Activated CD8-positive, alpha-beta T cell treated with anti-CD3 and anti-CD28 coated beads for 36 hours (primary cell): Measurements from ENCODE around the gene WSCD2. TPM values are rescaled to one million over a fixed set of nuclear protein-coding genes. Genes with fewer than 3 reads are reported as not detected.

Experiments used
- ATAC-seq: fragments of 200-7000 bp; cut with Tn5 transposase; one replicate; pipeline ENCODE4 v1.10.0; 2021; ENCODE audit warnings: mild to moderate bottlenecking, moderate library complexity
- CTCF ChIA-PET: fragments of 350-600 bp; sonication (Branson Sonifier 250); formaldehyde crosslinking; loops from one replicate; lab custom pipeline; 2021; ENCODE audit warnings: antibody characterized with exemption; lab: Charles Lee
- POLR2A ChIA-PET: fragments of 350-600 bp; sonication (Branson Sonifier 250); formaldehyde crosslinking; loops from one replicate; lab custom pipeline; 2021; ENCODE audit warnings: antibody characterized with exemption; lab: Charles Lee
- DNase-seq: peaks from one replicate; pipeline ENCODE4 v3.0.0-alpha.2; 2020
- H3K27ac Mint-ChIP-seq: one replicate; pipeline ENCODE4 v1.8.0; 2021; ENCODE audit warnings: mild to moderate bottlenecking, mixed read lengths
- H3K27me3 Mint-ChIP-seq: one replicate; pipeline ENCODE4 v1.8.0; 2021; ENCODE audit warnings: mixed read lengths
- H3K36me3 Mint-ChIP-seq: one replicate; pipeline ENCODE4 v1.8.0; 2021; ENCODE audit warnings: low read depth, mixed read lengths
- H3K4me1 Mint-ChIP-seq: one replicate; pipeline ENCODE4 v1.8.0; 2021; ENCODE audit warnings: low read depth, mixed read lengths
- H3K4me3 Mint-ChIP-seq: one replicate; pipeline ENCODE4 v1.8.0; 2021; ENCODE audit warnings: mild to moderate bottlenecking, moderate library complexity, mixed read lengths
- H3K9me3 Mint-ChIP-seq: one replicate; pipeline ENCODE4 v1.8.0; 2021; ENCODE audit warnings: mixed read lengths
- intact Hi-C: fragments of 100-400 bp; cut with micrococcal nuclease; formaldehyde crosslinking; loops from one replicate; pipeline ENCODE4 v1.10.0; 2022
- total RNA-seq, 2 experiments: library from RNA; stranded (reverse); gene quantifications; one replicate each; pipeline ENCODE4 v1.2.3, GENCODE V29; 2021
- TF ChIP-seq, protein P1 (sequence below): fragments of 200-600 bp; IDR thresholded peaks from one replicate; pipeline ENCODE4 v1.8.0; 2022; ENCODE audit warnings: antibody characterized with exemption, mild to moderate bottlenecking

The WSCD2 gene
- total RNA-seq, 2 experiments from 2014 or later = not detected

DNA sequence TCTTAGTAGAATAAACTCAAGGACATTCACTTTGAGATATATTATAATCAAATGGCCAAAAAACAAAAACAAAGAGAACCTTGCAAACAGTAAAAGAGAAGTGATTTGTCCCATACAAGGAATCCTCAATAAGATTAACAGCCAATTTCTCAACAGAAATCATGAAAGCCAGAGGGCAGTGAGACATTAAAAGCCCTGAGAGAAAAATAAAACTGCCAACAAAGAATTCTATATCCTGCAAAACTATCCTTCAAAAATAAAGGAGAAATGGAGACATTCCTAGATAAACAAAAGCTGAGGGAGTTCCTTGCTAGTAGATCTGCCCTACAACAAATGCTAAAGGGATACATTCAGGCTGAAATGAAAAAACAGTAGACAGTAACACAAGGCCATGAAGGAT is 131.9 kb downstream of the WSCD2 start:
- POLR2A ChIA-PET = interaction anchor here (1.0 kb wide), 1 partner anchor 30 kb away, joined by 3 read pairs; no protein-coding TSS in a partner anchor
- ATAC-seq (no peak), DNase-seq (no peak)
- Mint-ChIP-seq H3K4me3 (no peak overlapping the region), H3K27ac (no peak overlapping the region), H3K4me1 (no peaks in the 10 kb centered on the region), H3K27me3 (peaks cover 4% of the 10 kb centered on the region), H3K36me3 (no peaks in the 10 kb centered on the region), H3K9me3 (peaks cover 18% of the 10 kb centered on the region)
- CTCF ChIA-PET = no interaction called here
- TF ChIP-seq, protein P1, sequence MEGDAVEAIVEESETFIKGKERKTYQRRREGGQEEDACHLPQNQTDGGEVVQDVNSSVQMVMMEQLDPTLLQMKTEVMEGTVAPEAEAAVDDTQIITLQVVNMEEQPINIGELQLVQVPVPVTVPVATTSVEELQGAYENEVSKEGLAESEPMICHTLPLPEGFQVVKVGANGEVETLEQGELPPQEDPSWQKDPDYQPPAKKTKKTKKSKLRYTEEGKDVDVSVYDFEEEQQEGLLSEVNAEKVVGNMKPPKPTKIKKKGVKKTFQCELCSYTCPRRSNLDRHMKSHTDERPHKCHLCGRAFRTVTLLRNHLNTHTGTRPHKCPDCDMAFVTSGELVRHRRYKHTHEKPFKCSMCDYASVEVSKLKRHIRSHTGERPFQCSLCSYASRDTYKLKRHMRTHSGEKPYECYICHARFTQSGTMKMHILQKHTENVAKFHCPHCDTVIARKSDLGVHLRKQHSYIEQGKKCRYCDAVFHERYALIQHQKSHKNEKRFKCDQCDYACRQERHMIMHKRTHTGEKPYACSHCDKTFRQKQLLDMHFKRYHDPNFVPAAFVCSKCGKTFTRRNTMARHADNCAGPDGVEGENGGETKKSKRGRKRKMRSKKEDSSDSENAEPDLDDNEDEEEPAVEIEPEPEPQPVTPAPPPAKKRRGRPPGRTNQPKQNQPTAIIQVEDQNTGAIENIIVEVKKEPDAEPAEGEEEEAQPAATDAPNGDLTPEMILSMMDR = no peak
- intact Hi-C loops = no loop called here

DNA sequence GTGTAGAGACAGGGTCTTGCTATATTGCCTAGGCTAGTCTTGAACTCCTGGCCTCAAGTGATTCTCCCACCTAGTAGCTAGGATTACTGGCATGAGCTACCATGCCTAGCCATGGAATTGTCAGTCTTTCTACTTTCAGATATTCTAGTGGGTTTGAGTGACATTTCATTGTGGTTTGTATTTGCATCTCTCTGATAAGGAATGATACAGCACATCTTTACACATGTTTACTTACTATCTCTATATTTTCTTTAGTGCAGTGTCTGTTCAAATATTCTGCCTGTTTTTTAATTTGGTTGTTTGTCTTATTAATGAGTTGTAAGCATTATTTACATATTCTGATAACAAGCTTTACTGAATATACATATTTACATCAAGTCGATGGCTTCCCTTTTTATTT is 136.4 kb downstream of the WSCD2 start:
- ChIA-PET CTCF (no interaction called here), POLR2A (no interaction called here)
- H3K9me3 Mint-ChIP-seq = peaks cover 11% of the 10 kb centered on the region
- TF ChIP-seq, protein P1 = no peak
- peaks cover 7% of the 10 kb centered on the region for H3K27me3 Mint-ChIP-seq
- H3K27ac Mint-ChIP-seq = no peak overlapping the region
- H3K4me1 Mint-ChIP-seq = no peaks in the 10 kb centered on the region
- no peaks in the 10 kb centered on the region for H3K36me3 Mint-ChIP-seq
- DNase-seq (no peak), ATAC-seq (no peak)
- no peak overlapping the region for H3K4me3 Mint-ChIP-seq
- intact Hi-C loops = no loop called here

DNA sequence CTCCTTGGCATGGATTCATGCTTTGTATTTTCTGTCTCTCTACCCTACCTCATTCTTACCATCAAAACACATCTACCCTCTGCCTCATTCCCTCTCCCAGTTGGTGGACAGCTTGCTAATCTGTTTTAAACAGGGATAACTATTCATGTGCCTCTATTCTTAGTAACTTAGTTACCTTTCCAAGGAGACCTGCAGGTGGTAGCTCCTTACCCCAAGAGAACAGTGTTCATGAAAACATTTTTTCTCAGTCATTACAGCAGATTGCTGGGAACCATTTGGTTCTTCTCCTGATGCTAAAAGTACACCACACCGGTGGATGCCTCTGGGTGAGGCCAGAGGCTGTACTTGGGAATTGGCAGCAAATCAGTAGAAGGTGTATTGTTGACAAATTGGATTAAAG is 137.0 kb downstream of the WSCD2 start:
- TF ChIP-seq, protein P1 = no peak
- DNase-seq (no peak), ATAC-seq (no peak)
- ChIA-PET CTCF (no interaction called here), POLR2A (no interaction called here)
- no peaks in the 10 kb centered on the region for H3K4me1 Mint-ChIP-seq
- H3K27ac Mint-ChIP-seq = no peak overlapping the region
- peaks cover 5% of the 10 kb centered on the region for H3K9me3 Mint-ChIP-seq
- peaks cover 7% of the 10 kb centered on the region for H3K27me3 Mint-ChIP-seq
- intact Hi-C loops = no loop called here
- no peaks in the 10 kb centered on the region for H3K36me3 Mint-ChIP-seq
- H3K4me3 Mint-ChIP-seq = no peak overlapping the region

DNA sequence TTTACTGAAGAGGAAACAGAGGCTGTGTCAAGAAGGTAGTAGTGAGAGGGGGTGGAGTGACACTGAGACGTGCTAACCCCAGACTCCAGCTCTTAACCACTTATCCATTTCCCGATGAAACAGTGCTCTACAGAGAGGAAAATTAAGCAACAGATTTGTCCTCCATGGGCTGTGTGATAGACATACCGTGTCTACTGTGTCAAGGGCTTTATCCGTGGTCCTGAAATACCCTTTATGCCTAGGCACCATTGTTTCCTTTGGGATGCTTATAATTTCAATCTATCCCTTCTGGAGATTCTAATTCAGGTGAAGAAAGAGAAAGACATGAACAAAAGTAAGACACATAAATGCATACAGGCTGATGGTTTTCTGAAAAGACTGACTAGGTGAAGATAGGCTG is 138.4 kb downstream of the WSCD2 start:
- Mint-ChIP-seq H3K27me3 (peaks cover 7% of the 10 kb centered on the region), H3K36me3 (no peaks in the 10 kb centered on the region), H3K27ac (no peak overlapping the region), H3K9me3 (no peaks in the 10 kb centered on the region), H3K4me3 (no peak overlapping the region), H3K4me1 (no peaks in the 10 kb centered on the region)
- TF ChIP-seq, protein P1 = no peak
- intact Hi-C loops = no loop called here
- CTCF ChIA-PET = interaction anchor here (1.6 kb wide), 1 partner anchor 190 kb away, joined by 3 read pairs; no protein-coding TSS in a partner anchor
- no peak for ATAC-seq
- no peak for DNase-seq
- POLR2A ChIA-PET = no interaction called here

DNA sequence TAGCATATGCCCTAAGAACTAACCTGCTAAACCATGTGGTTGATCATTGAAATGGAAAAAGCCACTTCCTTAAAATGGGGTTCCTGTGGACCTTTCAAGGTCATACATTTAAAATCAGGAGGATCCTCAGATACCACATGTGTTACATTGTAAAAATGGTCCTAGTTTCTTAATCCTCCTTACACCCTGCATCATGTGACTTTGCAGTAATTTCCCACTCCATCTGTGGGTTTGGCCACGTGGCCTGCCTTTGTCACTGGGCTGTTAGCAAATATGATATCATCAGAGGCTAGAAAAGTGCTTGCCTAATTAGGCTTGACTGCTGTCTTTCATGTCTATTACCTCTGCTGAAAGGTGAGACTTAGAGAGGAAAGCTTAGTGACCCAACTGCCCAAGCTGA is 139.3 kb downstream of the WSCD2 start:
- Mint-ChIP-seq H3K9me3 (no peaks in the 10 kb centered on the region), H3K4me3 (no peak overlapping the region), H3K36me3 (no peaks in the 10 kb centered on the region), H3K27me3 (peaks cover 7% of the 10 kb centered on the region), H3K4me1 (no peaks in the 10 kb centered on the region), H3K27ac (no peak overlapping the region)
- ATAC-seq (no peak), DNase-seq (no peak)
- TF ChIP-seq, protein P1 = no peak
- POLR2A ChIA-PET = no interaction called here
- intact Hi-C loops = no loop called here
- CTCF ChIA-PET = no interaction called here
